Measurements from ENCODE around the gene TRIP12.

DNA sequence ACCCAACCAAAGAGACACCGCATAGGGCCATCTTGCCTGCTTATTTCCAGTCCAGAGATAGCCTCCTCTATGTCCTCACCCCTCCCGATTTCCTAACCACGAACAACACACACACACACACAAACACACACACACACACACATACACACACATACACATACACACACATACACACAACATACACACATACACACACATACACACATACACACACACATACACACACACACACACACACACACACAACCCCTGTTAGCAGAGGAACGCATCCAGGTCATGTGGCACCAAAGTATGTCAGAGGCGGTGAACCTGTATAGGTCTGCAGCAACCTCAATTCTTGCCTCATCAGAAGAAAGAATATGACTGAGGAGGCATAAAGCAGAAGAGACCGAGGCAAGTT lies 188.9 kb downstream of the TRIP12 start:
- TF ChIP-seq GATA2 (IDR thresholded peaks at IDR 0.05; ENCODE audit: low read depth, low read length) (no peak), GATA3 (IDR thresholded peaks at IDR 0.05; ENCODE audit: low read depth, low read length) (no peak)
